HuH-7 (cell line): ENCODE results near the gene PPP2R5C.

Experiments
- DNase-seq: peaks from one replicate; pipeline ENCODE4 v3.0.0; 2011; ENCODE audit warnings: low spot score

The PPP2R5C gene

GRCh38 chr14:101887219-101887618 is 125.7 kb downstream of the PPP2R5C start:
- DNase-seq, result no peak

- DNase-seq, result no peak
Measured at GRCh38 chr14:101888182-101888581, 126.7 kb downstream of the PPP2R5C start.

- DNase-seq, result no peak
Measured at GRCh38 chr14:101889366-101889765, 127.9 kb downstream of the PPP2R5C start.

- DNase-seq, result no peak
Measured at GRCh38 chr14:101889898-101890297, 128.4 kb downstream of the PPP2R5C start.

- DNase-seq, result no peak
Measured at GRCh38 chr14:101891471-101891870, 130.0 kb downstream of the PPP2R5C start.

GRCh38 chr14:101893759-101894158 is 132.2 kb downstream of the PPP2R5C start:
- no peak for DNase-seq

GRCh38 chr14:101894365-101895081 is 133.0 kb downstream of the PPP2R5C start:
- no peak for DNase-seq

GRCh38 chr14:101895256-101895655 is 133.7 kb downstream of the PPP2R5C start:
- no peak for DNase-seq

- DNase-seq, result no peak
Measured at GRCh38 chr14:101897326-101897725, 135.8 kb downstream of the PPP2R5C start.

- no peak for DNase-seq
Measured at GRCh38 chr14:101898416-101898815, 136.9 kb downstream of the PPP2R5C start.

- DNase-seq, result no peak
Measured at GRCh38 chr14:101899263-101899662, 137.8 kb downstream of the PPP2R5C start.

GRCh38 chr14:101900253-101900652 is 138.7 kb downstream of the PPP2R5C start:
- no peak for DNase-seq

GRCh38 chr14:101903111-101903561 is 141.6 kb downstream of the PPP2R5C start:
- no peak for DNase-seq

GRCh38 chr14:101905614-101906013 is 144.1 kb downstream of the PPP2R5C start:
- no peak for DNase-seq

GRCh38 chr14:101906645-101907044 is 145.1 kb downstream of the PPP2R5C start:
- no peak for DNase-seq

- DNase-seq, result no peak
Measured at GRCh38 chr14:101907619-101908018, 146.1 kb downstream of the PPP2R5C start.

- DNase-seq, result no peak
Measured at GRCh38 chr14:101908795-101909194, 147.3 kb downstream of the PPP2R5C start.

GRCh38 chr14:101909371-101910096 is 148.0 kb downstream of the PPP2R5C start:
- no peak for DNase-seq

- no peak for DNase-seq
Measured at GRCh38 chr14:101912841-101913240, 151.3 kb downstream of the PPP2R5C start.

- DNase-seq, result no peak
Measured at GRCh38 chr14:101914083-101914482, 152.6 kb downstream of the PPP2R5C start.

- DNase-seq, result no peak
Measured at GRCh38 chr14:101915871-101916815, 154.6 kb downstream of the PPP2R5C start.

GRCh38 chr14:101916816-101917412 is 155.4 kb downstream of the PPP2R5C start:
- DNase-seq, result no peak
